Hepatic stellate cell (primary cell): Measurements from ENCODE around the gene PPP5C.

Experiments
- DNase-seq: peaks from one replicate; pipeline ENCODE4 v3.0.0; 2011; ENCODE audit warnings: low spot score

Gene PPP5C

GRCh38 chr19:46337487-46337886 lies 9.4 kb upstream of the PPP5C start:
- no peak for DNase-seq

- no peak for DNase-seq
These were observed 7.4 kb upstream of the PPP5C start for GRCh38 chr19:46339446-46339845.

- DNase-seq = no peak
These were observed 6.7 kb upstream of the PPP5C start for GRCh38 chr19:46340051-46340659.

DNA sequence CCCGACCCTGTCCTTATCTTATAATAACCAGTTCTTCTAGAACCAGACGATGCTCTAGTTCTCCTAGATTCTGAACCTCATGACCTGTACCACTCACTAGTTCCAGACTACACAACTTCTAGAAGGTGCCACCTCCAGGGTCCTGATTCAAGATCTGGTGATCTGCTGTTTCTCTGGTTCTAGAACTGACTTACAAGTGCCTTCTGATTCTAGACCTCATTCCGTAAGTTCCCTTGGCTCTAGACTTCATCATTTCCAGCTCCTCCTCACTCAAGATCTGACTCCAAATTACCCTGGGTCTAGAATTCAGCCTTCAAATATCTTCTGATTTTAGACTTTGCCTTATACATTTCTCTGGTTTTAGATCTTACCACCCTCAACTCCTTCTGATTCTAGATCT lies 5.0 kb upstream of the PPP5C start:
- DNase-seq = no peak

GRCh38 chr19:46344363-46344762 lies 2.5 kb upstream of the PPP5C start:
- no peak for DNase-seq

GRCh38 chr19:46345157-46345556 lies 1.7 kb upstream of the PPP5C start:
- DNase-seq = no peak

DNA sequence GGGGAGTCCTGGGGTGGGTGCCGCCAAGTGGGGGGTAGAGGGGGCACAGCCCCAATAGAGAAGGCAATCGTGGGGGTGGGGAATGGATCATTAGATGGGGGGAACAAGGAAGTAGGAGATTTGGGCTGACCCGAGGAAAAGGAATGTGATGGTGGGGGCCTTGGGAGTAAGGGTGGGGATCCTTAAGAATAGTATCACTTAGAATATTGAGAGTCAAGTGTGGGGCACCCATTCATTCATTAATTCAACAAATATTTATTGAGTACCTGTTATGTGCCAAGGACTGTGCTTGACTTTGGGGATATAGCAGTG lies 641 bp downstream of the PPP5C start:
- no peak for DNase-seq

DNA sequence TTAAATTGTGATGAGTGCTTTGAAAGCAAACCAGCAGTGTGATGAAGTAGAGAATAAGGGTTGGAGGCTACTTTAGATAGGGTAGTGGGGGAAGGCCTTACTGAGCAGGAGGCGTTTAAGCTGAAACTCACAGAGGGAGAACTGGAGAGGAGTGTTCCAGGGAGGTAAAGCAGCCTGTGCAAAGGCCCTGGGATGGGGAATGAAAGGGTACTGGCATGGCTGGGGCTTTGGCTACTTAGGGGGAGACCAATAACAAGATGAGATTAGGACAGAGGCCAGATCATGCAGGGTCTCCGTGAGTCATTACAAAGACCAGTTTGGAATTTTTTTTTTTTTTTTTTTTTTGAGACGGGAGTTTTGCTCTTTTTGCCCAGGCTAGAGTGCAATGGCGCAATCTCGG lies 1.1 kb downstream of the PPP5C start:
- DNase-seq = no peak

- no peak for DNase-seq
These were observed 2.6 kb downstream of the PPP5C start for GRCh38 chr19:46349311-46349993.

DNA sequence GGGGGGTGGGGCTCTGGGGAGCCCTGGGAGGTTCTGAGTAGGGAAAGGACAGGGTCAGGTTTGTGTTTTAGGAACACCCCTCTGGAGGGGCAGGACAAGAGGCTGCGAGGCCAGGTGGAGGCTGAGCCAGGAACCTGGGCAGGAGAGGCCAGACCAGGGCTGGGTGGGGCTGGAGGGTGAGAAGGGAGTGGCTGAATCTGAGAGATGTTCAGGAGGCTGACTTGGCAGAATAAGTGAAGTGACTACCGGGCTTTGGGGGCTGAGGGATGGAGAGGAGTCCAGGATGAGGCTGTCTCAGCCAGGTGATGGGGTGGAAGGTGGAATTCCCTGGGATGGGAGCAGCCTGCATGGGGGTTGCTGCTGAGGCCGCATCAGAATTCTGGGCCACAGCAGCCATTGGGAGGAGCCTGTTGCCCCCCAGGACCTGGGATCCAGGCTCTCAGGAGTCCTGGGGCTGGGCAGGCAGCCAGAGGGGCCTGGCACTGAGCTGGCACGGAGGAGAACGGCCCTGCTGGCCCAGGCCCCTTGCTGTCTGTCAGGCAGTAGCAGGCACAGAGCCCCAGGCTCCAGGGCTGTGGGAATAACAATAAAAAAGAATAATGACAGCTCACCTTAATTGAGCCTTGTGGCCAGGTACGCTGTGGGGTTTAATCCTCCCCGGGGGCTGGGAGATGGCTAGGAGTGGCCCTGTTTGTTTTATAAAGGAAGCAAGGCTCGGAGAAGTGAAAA lies 3.3 kb downstream of the PPP5C start:
- no peak for DNase-seq

GRCh38 chr19:46350758-46351159 lies 3.9 kb downstream of the PPP5C start:
- DNase-seq = no peak

DNA sequence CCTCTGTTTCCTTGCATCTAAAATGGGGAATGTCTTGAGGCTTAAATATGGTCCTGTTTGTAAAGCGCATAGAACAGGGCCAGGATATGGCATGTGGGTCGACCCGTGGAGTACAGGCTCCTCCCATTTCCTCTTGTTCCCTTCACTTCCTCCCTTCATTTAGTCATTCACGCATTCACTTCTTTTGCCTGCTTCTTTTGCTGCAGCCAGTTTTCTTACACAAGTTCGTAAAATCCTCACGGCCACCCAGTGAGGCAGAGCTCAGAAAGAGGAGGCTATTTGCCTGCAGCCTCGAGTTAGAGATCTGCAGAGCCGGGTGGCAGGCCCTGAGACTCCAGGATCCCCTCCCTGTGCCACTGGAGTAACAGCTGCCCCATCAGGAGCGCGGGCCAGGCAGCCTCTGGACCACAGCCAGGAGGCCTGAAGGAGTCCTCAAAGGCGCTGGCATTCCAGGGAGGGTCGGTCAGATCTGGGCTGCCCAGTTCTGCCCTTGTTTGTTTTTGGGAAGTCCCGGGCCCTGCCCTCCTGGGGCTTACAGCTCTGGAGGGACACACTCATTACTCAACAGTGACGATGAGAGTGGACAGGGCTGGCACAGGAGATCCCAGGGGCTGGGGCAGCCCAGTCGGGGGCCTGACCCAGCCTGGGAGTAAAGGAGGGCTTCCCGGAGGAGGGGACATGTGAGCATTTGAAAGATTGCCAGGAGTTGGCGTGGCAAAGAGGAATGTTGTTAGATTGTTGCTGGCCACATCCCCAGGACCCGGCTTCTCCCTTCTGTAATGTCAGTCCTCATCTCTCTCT lies 4.6 kb downstream of the PPP5C start:
- peak; percentile 85 for DNase-seq

DNA sequence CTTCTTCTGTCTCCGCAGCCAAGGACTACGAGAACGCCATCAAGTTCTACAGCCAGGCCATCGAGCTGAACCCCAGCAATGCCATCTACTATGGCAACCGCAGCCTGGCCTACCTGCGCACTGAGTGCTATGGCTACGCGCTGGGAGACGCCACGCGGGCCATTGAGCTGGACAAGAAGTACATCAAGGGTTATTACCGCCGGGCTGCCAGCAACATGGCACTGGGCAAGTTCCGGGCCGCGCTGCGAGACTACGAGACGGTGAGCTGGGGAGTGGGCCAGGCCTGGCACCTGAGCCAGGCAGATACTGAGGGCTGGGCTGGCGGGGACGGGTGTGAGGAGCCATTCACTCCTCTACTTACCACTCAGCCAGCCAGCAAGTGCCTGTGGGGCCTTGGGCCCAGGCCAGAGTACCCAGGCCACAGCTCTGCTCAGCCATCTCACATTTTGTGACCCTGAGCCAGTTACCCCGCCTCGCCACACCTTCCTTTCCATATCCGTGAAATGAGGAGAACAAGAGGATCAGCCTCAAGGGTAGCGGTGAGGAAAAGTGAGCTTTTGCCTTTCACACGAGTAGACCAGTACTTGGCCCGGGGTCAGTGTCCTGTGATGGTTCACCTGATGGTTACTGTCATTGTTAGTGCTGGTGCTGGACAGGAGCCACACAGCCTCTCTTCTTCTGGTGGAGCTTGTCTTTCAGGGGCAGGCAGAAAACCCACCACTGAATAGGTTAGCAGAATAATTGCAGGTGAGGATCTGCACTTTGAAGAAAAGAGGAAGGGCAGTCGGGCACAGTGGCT lies 7.0 kb downstream of the PPP5C start:
- no peak for DNase-seq

- no peak for DNase-seq
These were observed 8.6 kb downstream of the PPP5C start for GRCh38 chr19:46355234-46356148.

DNA sequence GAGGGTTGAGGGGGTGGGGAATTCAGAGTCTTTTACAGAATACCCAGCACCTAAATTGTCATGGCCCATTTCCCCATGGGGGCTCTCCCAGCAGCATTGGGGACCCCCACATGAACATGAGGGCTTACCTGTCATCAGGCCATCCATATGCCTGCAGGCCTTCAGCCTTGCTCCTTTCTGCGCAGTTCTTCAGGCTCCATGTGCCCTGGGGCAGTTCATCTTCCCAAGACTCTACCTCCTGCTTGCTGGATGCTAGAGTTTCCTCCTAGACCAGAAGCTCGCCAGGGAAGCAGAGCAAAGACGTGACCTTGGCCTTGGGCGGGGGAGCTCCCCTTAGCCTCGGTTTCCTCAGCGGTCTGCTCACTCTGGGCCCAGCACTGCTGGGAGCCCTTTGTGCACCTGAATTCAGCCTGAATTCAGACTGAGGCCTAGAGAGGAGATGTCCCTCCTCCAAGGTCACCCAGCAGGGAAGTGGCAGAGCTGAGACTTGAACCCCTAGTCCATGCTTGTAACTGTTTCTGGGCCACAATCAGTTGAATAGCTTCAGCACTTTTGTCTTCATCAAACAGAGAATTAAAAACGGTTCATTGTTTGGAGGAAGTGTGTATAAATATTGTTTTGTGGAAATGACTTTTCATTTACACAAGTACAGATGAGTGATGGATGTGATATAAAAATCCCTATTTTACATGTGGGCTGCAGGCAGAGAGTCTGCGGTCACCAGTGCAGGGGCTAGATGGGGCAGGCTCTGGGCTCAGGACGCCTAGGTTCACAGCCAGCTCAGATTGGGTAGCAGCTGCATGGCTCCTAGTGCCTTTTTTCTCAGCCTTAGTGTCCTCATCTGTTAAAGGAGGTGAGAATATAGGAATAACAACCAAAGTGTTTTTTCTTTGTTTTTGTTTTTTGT lies 9.5 kb downstream of the PPP5C start:
- DNase-seq = no peak

DNA sequence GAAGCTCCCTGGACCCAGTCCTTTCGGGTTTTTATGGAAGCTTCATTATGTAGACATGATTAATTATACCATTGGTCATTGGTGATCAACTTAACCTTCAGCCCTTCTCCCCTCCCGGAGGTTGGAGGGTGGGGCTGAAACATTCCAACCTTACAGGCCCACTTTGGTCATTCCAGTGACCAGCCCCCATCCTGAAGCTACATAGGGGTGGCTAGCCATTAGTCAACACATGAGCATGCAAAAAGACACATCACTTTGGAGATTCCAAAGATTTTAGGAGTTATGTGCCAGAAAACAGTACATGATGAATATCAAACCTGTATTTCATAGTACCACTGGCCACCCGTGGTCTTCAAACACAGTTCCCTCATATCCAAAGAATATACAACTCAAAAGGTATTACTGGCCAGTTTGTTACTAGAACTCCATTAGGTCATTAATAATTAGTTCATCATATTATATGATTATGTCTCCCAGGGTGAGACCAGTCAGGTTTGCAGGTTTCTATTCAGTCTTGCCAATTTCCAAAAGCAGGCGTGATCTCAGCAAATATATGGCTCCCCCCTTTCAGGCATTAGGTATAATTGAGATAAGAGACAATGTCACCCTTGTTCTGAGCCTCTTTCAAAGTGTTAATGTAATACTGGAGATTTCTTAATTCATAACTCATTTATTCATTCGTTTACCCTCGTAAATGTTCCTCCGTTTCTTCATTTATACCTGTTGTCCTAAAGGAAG lies 11.1 kb downstream of the PPP5C start:
- peak; percentile 34 for DNase-seq

GRCh38 chr19:46361915-46362314 lies 15.0 kb downstream of the PPP5C start:
- DNase-seq = no peak

- no peak for DNase-seq
These were observed 17.5 kb downstream of the PPP5C start for GRCh38 chr19:46364359-46364758.

- no peak for DNase-seq
These were observed 18.7 kb downstream of the PPP5C start for GRCh38 chr19:46365561-46365960.
